Activated CD8-positive, alpha-beta memory T cell treated with anti-CD3 and anti-CD28 coated beads, Interleukin-2, amount 10 ng/mL, durations not matched to agents 7 days and 5 days (primary cell): ENCODE measurements around the gene SOD3. TPM values are rescaled to one million over a fixed set of nuclear protein-coding genes. Genes with fewer than 3 reads are reported as not detected.

Source experiments
- ATAC-seq: fragments of 150-1000 bp; cut with Tn5 transposase; one replicate; pipeline ENCODE4 v1.10.0; 2021; ENCODE audit warnings: moderate library complexity
- CTCF ChIA-PET: fragments of 350-600 bp; sonication (Branson Sonifier 250); formaldehyde crosslinking; loops from one replicate; lab custom pipeline; 2021; ENCODE audit warnings: antibody characterized with exemption; lab: Charles Lee
- DNase-seq: peaks from one replicate; pipeline ENCODE4 v3.0.0-alpha.2; 2020
- H3K27ac Mint-ChIP-seq: one replicate; pipeline ENCODE4 v1.8.0; 2021; ENCODE audit warnings: mild to moderate bottlenecking, mixed read lengths
- H3K27me3 Mint-ChIP-seq: one replicate; pipeline ENCODE4 v1.8.0; 2021; ENCODE audit warnings: mixed read lengths
- H3K36me3 Mint-ChIP-seq: one replicate; pipeline ENCODE4 v1.8.0; 2021; ENCODE audit warnings: mild to moderate bottlenecking, mixed read lengths
- H3K4me1 Mint-ChIP-seq: one replicate; pipeline ENCODE4 v1.8.0; 2021; ENCODE audit warnings: mixed read lengths
- H3K4me3 Mint-ChIP-seq: one replicate; pipeline ENCODE4 v1.8.0; 2021; ENCODE audit warnings: mild to moderate bottlenecking, moderate library complexity, mixed read lengths
- H3K9me3 Mint-ChIP-seq: one replicate; pipeline ENCODE4 v1.8.0; 2022; ENCODE audit warnings: low read depth, mixed read lengths
- total RNA-seq, 2 experiments: library from RNA; stranded (reverse); gene quantifications; one replicate each; pipeline ENCODE4 v1.2.3, GENCODE V29; 2021

The SOD3 gene
- total RNA-seq, 2 experiments from 2014 or later = not detected

- DNase-seq = no peak
- Mint-ChIP-seq H3K4me3 (no peak overlapping the region), H3K27me3 (no peaks in the 10 kb centered on the region), H3K4me1 (no peaks in the 10 kb centered on the region), H3K9me3 (no peaks in the 10 kb centered on the region), H3K36me3 (no peaks in the 10 kb centered on the region), H3K27ac (no peak overlapping the region)
- CTCF ChIA-PET = no interaction called here
- ATAC-seq = no peak
Measured at GRCh38 chr4:24846716-24847115, 51.3 kb downstream of the SOD3 start.

- Mint-ChIP-seq H3K27ac (no peak overlapping the region), H3K36me3 (no peaks in the 10 kb centered on the region), H3K4me1 (no peaks in the 10 kb centered on the region), H3K27me3 (no peaks in the 10 kb centered on the region), H3K9me3 (no peaks in the 10 kb centered on the region), H3K4me3 (no peak overlapping the region)
- ATAC-seq = no peak
- DNase-seq = no peak
- CTCF ChIA-PET = no interaction called here
Measured at GRCh38 chr4:24849351-24849750, 54.0 kb downstream of the SOD3 start.

- ATAC-seq (no peak), DNase-seq (no peak)
- no peaks in the 10 kb centered on the region for H3K27me3 Mint-ChIP-seq
- CTCF ChIA-PET = no interaction called here
- H3K9me3 Mint-ChIP-seq = no peaks in the 10 kb centered on the region
- no peaks in the 10 kb centered on the region for H3K36me3 Mint-ChIP-seq
- H3K27ac Mint-ChIP-seq = no peak overlapping the region
- no peak overlapping the region for H3K4me3 Mint-ChIP-seq
- H3K4me1 Mint-ChIP-seq = no peaks in the 10 kb centered on the region
Measured at GRCh38 chr4:24849756-24850155, 54.4 kb downstream of the SOD3 start.

Other genes starting within 250 kb of the SOD3 start
- gene DHX15, start 211.0 kb upstream of the SOD3 start, total RNA-seq = 100 to 1,000 TPM; 180 to 196 TPM
- gene CCDC149, start 117.5 kb downstream of the SOD3 start, total RNA-seq = not detected
- gene LGI2, start 235.4 kb downstream of the SOD3 start, total RNA-seq = not detected